ENCODE results near the gene METTL1.

METTL1 gene

DNA sequence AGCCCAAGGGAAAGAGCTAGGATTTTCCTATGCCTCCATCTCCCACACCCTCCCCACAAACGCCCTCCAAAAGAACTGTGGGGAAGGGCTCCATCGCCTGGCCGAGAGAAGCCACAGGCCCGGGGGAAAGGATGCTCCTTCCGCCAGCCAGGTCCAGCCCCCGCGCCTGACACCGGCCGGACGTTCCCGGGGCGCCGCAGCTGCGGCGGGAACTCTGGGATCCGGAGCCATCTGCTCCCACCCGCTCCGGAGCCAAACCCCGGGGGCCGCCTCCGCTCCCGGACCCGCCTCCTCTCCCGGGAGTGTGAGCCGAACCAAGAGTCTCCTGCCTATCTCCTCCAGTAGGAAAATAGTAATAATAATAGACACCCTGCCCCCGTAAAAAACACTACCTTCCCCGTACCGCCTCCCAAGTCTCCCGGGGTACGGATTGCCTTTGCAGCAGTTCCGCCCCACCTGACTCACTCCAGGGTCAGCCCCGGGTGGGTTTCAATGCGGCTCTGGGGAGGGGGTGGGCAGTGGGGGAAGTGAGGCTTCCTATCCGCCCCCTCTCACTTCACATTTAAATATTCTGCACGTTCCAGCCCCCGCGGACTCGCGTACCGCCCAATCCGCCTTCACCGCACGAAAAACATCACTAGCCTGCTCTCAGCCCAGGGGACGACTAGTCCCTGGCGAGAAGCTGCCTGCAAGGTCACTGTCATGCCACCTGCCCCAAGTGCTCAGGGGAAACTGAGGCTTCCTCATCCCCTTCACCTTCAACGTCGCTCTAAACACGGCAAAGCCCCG is 35.8 kb downstream of the METTL1 start:
- no peak for DNase-seq

DNA sequence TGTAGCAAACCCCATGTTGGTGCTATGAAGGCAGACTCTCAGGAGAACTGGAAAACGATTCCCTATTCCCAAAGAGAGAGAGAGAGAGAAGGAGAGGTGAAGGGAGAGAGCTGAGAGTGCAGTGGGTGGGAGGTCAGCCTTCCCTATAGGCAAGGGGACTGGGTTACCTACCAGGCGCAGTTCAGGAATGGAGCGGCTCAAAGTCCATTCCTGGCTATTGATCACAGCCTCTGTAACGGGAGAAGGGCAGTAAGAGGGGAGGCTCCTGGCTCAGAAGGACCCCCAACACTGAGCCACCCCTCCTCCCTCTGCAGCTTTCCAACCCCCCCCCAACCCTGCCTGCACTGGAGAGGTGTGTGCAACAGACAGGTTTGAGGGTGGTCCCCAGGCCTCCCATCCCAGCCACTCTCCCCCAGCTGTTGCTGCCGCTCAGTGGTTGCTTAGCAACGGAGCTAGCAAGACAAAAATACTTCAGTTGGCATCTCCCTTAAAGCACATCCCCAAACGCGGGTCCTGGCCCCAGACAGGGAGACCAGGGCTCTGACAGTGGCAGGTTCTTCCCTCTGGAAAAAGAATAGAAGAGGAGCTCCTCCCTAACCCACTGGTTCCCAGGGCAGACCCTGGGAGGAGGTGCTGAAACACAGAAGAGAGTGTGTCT is 36.6 kb downstream of the METTL1 start:
- no peak for DNase-seq

DNA sequence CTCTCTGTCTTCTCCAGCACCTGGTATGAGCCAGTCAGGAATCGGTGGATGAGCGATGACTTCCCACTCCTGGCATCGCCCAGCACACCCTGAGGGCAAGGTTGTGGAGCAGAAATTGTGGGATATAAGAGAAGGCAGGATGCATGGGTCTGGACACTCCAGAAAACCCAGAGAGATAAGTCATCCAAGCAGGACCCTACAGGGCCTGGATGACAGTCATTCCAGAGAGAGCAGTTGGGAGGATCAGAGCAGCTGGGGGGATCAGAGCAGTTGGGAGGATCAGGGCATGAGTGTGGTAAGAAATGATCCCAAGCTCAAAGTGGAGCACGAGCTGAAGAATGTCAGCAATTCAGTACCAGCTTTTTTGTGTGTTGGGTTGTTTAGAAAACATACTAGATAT is 37.3 kb downstream of the METTL1 start:
- DNase-seq: no peak

DNA sequence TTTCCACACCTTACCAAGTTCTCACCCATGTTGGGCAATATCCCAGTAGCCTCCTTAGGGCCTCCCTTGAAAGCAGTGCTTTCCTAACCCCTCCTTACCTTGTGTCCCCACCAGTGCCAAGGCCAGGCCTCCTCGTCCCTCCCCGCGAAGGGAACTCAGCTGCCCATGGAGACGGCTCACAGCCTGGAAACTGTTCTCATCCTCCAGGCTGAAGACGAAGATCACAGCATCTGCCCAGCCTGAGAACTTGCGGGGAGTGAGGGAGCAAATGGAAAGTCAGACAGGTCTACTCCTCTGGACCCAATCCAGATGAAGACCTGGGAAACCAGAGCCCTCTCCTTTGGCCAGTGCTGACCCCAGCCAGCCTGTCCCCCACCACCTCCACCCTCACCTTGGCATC is 38.0 kb downstream of the METTL1 start:
- DNase-seq: no peak

DNA sequence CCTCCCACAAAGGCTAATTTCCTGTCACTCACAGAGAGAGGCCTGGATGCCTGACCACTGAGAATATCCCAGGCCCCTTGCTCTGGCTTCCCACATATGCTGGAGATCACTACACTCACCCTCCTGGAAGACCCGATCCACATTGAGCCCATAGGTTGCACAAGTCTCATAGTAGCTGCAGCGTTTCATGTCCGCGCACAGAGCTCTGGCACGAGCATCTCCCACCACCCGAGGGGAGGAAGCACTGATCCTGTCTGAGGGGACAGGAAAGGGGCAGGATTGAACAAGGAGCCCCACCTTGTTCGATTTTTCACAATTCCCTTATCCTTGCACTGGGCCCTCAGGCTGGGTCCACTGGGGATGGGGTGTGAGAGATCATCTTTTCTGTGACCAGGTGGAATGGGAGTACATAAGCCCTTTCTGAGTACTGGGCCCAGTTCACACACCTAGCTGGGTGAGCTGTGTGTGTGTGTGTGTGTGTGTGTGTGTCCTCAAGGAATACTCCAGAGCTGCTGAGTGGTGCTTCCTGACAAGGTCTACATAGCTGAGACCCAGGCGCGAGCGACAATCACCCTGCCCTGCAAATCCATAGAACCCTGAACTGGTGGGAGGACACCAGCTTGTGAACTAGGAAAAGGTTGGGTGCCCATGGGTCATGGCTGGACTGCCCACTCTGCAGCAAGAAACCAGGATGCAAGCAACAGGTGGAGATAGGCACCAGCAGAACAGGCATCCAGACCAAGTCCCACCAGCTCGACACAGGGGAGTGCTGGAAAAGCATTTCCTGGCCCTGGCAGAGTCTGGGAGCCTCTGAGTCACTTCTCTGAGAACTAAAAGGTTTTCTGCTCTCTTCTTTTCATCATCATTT is 38.9 kb downstream of the METTL1 start:
- DNase-seq: no peak

DNA sequence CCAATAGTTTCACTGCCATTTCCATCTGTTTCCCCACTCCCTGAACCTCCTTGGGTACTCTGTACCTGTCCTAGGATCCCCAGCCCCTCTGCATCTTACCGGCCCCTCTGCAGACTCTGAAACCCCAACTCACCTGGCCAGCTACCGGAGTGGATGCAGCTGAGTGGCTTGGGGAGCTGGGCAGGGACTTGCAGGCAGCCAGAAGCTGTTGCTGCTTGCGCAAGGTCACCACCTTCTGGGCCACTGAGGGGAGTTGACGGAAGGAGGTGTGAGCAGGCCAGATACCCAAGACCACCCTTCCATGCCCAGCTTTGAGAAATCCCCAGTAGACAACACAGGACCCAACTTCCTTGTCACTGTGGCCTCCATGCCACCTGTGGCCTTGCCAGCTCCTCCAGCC is 39.6 kb downstream of the METTL1 start:
- DNase-seq: no peak

DNA sequence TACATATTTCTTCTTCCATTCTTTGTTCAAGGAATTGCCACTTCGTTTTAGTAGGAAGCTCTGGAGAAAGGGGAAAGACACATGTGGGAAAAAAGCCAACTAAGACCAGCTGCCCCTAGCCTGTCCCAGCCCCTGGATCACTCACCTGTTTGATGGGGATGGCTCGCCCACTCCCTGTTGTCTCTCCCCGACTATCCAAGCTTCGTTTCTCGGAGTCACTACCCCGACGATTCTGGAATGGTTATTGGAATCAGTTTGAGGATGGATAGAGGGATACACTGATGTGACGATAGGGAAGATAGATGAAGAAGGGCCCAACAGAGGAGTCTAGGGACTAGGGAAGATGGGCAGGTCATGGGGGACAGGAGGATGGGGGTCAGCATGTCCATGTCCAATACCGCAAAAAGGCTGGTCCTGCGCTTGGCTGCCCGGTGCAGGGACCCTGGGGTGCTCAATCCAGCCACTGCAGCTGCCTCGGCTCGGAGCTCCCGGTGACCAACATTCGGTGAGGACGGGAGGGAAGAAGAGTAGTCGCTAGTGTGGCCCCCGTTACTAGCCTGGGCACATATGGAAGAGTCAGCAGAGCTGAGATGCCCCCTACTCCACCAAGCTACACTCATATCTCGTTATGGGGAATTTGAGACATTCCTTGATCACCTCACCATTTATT is 40.4 kb downstream of the METTL1 start:
- no peak for DNase-seq

DNA sequence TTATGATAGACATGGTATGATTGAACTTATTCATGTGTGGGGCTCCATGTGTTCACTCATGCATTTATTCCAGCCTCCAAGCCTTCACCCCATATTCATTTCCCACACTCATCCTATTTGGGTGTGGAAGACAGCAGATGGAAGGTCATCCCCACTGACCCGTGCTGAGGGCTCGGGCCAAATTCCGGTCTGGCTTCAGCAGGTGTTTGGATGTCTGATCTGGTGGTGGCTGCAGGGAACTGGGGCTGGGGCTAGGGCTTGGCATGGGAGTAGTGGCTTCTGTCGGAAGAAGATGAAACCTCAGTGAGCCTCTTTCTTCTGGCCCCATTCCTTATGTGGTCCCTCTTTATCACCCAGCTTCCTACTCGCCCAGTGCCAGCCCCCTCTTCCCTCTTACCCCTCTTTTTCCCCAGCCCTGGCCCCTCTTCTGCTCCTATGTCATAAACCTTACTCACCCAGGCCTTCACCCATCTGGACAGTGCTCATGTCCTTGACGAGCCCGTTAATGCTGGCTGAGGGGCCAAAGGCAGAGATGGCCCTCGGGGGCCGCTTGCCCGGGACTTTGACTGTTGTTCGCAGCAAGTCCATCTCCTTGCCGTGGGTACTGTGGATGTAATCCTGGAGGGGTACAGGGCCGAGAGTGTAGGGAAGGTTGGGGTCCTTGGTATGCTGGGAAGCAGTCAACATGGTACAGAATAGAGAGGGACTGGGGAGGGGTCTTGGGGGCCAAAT is 41.4 kb downstream of the METTL1 start:
- DNase-seq: no peak

DNA sequence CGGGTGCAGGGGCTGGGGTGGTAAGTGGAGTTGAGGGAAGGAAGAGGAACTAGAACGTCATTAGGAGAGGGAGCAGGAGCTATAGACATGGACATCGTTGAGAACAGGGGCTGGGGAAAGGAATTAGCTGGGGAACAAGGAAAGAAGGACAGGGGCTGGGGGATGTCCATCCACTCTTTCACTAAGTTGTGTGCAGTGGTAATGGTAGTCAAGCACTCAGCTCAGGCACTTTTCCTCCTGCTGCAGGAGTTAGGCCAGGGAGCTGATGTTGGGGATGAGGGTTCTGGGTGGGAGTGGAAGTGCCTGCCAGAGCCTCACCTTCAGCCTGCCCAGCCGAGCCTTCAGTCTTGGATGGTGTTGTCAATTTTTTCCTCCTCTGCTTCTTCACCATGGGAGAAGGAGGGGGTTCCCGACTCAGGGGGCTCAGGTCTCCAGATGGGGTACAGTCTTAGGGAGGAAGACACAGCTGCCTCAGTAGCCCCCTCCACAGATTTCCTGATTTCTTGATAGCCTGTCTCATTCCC is 42.5 kb downstream of the METTL1 start:
- DNase-seq: no peak

DNA sequence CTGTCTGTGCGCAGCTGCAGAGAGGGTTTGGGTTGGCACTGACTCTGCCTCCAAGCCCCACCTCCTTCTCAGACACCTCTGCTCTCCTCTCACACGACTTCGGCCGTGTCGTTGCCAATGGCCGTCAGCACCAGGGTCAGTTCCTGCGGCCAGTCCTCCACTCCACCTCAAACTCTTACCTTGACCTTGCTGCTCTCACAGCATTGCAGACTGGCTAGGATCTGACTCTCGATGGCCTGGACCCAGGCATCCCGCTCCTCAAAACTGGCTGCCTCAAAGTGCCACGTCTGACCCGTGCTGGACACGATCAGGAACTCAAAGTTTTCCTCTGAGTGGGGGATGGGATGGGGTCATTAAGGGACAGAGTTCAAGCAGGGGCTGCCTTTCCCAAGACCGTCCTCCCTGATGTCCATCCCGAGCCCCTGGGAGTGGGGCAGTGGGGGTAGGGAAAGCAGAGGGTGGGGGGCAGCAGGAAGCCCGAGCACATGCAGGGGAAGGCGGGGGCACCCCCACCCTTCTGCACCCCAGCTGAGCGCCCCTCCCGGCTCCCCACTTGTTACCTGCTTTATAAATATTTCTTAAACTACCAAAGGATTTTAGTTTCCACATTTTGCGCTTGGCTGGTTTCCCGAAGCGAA is 44.0 kb downstream of the METTL1 start:
- DNase-seq: no peak

DNA sequence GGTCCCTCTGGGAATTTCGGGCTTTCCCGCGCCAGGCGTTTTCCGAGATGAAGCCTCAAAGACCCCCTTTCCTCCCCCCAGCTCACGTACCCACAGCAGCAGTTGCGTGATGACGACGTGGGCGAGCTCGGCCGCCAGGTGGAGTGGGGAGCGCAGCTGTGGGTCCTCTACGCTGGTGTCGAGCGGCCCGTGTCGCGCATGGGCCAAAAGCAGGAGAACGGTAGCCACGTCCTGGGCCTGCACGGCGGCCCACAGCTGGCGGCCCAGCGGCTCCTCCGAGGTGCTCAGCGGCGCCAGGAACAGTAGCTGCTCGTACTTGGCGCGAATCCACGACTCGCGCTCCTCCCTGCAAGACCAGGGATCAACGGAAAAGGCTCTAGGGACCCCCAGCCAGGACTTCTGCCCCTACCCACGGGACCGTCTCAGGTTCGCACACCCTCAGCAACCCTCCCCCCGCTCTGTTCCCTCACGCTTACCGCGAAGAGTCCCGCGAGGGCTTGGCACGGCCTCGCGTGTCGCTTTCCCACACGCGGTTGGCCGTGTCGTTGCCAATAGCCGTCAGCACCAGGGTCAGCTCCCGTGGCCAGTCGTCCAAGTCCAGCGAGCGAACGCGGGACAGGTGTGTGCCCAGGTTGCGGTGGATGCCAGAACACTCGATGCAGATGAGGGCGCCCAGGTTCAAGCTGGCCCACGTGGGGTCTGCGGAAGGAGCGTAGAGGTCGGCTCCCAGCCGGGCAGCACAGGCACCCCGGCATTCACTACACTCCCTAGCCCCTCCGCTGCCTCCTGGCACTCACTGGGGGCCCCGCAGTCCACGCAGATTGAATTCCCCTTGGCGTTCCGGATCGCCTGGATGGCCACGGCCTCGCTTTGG is 44.8 kb downstream of the METTL1 start:
- DNase-seq: no peak

DNA sequence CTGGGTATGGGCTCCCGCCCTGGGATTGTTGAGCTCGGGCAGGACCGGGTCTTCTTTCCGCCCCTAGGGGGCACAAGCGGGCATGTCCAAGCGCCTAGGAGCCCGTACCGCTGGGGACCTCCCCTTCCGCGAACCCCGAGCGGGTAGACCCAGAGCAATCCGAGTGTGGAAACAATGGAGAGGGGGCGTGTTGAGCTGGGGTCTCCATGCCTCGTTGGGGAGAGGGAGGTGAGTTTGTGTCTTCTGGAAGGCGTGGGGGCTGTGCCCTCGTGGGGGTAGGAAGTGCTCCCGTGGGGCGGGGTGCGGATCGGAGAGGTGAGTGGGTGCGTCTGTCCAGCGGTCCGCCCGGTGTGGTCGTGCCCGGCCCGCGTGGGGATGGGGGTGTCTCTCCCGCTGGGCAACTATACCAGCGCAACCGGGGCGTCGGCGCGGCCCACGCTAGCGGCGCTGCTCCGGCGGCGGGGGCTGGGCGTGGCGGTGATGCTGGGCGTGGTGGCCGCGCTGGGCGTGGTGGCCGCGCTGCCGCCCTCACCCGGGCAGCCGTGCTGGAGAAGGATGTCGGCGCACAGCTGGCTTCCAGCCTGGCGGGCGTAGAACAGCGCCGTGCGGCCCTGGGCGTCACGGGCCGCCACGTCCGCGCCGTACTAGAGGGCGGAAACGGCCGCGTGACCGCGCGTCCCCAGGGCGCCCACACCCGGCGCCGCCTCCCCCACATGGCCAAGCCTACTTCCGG is 45.6 kb downstream of the METTL1 start:
- DNase-seq: peak; percentile 29

DNA sequence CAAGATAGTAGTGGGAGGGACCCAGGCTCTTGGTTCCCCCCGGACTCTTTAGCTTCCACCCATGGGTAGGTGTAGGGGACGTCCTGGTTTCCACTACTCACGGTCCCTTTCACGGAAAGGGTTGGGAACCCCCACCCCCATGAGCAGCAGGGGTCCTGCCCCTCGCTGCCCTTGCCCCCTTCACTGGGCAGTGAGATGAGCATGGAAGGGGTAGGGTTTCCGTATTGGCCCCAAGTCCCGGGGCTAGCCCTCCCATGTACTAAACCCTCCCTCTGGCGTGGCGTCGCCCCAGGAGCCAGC is 46.1 kb downstream of the METTL1 start:
- no peak for DNase-seq

DNA sequence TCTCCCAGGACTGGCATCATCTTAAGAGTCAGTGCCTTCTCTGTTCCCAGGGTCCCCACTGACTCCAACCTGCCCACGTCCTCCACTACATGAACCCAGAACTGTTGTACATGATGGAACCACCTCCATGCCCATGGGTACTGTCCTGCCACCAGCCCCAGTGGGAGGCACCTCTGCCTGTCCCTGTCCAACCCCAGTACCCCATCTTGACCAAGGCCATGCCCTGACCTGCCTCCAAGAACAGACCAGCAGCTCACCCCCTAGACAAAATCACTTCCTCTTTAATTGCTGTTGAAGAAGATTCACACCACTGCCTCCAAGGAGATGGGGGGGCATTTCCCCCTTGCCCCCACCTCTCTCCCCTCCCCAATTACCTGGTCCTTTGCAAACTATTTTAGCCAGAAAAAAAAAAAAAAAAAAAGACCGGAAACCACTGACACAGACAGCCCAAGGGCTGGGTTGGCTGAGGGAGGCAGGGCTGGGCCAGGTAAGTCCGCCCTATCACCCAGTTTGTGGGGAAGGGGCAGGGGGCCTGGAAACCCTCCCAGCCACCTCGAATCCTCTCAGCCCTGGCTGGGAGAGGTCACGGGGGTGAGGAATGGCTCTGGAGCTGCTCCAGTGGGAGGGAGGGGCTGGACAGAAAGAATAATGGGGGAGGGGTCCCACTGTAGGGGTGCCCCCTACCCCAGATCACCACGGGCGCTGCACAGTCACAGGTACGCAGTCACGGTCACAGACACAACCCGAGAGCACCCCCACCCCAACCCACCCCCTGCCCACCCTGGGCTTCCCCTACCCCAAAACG is 46.8 kb downstream of the METTL1 start:
- DNase-seq: no peak

DNA sequence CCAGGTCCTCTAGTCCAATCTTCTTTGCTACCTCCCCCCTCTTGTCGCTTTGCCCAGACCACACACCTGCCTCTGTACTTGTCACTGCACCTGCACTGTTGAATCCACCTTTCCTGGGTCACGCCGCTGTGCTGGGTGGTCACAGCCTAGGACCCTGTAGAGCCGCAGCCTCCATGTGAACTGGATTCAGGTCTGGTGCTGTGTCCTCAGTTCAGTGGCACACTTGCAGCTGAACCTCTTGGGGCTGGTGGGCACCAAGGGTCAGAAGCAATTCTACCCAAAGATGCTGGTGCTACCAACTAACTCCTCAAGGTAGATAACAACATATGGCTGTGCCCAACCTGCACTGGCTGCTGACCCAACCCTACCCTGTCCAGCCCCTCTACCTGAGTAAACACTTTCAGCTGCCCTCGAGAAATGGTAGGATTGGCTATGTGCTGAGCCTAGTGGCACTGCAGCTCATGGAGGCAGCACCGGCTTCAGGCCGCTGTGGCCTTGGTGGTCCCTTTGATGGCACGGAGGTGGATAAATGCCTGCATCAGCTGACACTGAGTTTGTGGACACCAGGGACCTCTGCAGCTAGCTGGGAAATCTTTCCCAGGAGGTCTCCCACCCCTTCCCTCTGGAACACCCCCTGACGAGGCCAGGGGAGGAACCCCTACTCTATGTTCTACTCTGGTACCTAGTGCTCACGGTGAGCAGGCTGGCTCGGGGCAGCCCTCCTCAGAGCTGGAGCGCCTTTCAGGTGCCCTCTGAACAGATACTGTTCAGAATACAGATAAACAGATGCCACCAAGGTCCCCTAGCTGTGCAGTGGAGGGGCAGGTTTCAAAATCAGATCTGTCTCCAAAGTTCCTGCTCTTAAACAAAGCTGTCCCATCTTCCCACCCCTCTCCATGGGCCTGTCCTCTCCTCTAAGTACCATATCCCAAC is 47.6 kb downstream of the METTL1 start:
- DNase-seq: no peak

DNA sequence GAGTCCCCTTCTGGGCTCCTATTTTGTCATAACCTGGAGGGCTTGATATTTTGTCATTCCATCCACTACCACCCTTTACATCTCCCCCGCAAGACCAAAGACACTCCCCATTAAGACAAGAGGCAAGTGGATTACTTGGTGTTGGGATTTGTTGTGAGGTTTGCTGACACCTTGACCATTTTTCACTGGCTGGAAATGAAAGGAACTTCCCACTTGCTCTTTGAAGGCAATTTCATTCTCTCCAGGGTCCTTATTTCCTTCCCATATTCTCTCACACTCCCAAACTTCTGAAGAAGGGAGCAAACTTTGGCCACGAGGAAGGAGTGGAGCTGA is 48.3 kb downstream of the METTL1 start:
- no peak for DNase-seq

DNA sequence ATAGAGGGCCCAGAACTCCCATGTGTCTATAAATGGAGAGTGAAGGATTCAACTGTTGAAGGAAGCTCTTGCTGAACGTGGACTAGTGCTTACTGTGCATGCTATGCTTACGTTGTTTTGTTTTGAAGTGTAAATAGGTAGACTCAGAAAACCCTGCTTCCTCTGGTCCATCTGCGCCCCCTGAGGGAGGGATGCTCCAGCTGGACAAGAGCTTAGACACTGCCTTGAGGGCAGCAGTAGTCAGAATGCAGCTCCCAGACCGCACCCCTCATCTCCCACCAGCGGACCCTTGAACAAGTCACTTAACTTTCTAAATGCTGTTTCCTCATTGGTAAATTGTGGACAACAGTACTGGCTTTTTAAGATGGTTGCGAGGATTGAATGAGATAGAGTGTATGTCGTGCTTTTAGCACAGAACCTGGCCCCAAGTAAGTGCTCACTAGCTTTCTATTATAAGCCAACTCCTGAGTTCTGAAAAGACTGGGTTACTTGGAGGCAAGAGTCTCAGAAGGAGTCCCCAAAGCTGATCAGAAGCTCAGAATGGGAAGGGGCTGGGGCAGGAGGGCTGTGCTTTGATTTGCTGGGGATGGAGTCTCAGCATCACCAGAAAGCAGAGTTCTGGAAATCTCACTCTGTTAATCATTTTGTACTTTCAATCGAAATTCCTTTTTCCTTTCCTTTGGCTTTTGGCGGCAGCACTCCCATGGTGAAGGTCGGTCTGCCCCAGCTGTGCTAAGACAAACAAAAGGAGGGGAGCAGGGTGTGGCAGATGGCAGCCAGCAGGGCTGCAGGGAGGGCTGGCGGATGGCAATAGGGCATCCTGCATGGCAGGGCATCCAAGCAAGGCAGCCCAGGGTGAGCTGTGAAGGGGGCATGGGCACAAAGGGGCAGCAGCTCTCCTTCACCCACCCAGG is 48.9 kb downstream of the METTL1 start:
- no peak for DNase-seq
